Stimulated activated CD8-positive, alpha-beta memory T cell treated with anti-CD3 and anti-CD28 coated beads, Interleukin-7, amount 100 ng/mL, for 48 hours (primary cell): ENCODE measurements around the gene IFT43.
"Not testable (repeated sequence)": the region's sequence is repeated elsewhere in the genome, so short reads cannot be mapped to it uniquely, and the experiment has no call there.

ENCODE experiments used
- DNase-seq, 2 donors: peaks; one replicate each; pipeline ENCODE4 v3.0.0-alpha.2; 2020; ENCODE audit warnings: low read depth in 1 of 2; ENCODE audit errors: extremely low read depth in 1 of 2

Gene IFT43

GRCh38 chr14:76009627-76010026, 24.1 kb downstream of the IFT43 start:
- not testable (repeated sequence) for DNase-seq

DNA sequence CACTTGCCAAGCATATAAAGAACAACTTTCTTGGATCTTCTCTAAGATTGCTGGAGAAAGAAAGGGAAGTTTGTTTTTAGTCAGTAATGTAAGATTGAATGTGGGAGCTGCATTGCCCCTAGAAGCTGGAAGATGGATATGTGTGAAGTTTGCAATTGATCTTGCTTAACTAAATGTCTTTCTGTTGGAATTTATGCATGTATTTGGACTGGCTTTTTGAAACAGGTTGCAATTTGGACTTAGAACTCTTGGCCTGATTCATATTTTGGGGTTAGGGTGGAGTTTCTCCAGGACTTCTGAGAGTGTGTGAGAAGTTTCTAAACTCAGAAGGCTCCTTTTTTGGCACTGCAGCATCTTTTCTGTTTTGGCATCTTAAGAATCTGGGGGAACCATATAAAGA, 26.4 kb downstream of the IFT43 start:
- no peak for DNase-seq

DNA sequence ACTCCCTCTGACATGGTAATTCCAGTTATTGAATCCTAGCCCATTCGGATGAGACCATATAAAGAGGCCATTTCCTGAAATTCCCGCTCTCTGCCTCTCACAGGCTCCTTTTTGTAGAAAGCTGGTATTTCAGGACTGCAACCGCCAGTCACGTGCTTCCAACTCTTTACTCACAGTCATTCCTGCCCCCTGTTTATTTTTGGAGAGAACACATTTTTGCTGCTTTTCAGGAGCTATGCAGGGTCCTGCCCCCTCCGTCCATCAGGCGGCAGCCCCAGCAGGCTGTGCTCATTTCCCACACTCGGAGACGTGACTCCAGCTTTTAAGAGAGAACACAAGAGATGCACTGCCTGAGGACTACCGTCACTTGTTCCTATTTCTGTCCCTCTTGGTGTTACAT, 26.8 kb downstream of the IFT43 start:
- DNase-seq: no peak

GRCh38 chr14:76015191-76015590, 29.6 kb downstream of the IFT43 start:
- no peak for DNase-seq

- no peak for DNase-seq
Measured at GRCh38 chr14:76015668-76016067, 30.1 kb downstream of the IFT43 start.

DNA sequence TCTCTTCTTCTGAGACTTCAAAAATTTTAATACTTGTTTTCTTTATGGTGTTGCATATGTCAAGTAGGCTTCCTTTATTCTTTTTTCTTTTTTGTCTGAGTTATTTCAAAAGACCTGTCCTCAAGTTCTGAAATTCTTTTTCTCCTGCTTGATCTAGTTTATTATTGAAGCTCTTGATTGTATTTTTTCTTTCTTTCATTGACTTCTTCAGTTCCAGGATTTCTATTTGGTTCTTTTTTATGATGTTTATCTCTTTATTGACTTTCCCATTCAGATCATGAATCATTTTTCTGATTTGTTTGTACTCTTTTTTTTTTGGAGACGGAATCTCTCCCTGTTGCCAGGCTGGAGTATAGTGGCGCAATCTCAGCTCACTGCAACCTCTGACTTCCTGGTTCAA, 34.1 kb downstream of the IFT43 start:
- DNase-seq: no peak

DNA sequence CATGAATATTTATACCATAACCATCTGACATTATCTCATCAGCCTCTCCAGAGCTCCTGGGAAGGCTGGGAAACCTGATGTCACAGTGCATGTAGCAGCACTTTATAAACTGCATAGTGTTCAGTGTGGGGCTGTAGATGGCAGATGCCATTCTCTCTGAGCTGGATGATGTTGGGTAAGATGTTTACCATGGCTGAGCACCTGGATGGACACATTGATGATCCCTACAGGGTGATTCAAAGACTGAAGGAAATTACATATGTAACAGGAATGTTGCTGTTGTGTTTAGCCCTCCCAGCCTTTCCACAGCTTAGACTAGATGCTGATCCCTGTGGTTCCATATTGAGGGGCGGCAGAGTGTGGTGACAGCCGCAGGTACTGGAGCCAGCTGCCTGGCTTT, 37.4 kb downstream of the IFT43 start:
- DNase-seq: no peak

- DNase-seq: no peak
Measured at GRCh38 chr14:76023757-76024156, 38.2 kb downstream of the IFT43 start.

- no peak for DNase-seq
Measured at GRCh38 chr14:76024211-76024907, 38.8 kb downstream of the IFT43 start.

DNA sequence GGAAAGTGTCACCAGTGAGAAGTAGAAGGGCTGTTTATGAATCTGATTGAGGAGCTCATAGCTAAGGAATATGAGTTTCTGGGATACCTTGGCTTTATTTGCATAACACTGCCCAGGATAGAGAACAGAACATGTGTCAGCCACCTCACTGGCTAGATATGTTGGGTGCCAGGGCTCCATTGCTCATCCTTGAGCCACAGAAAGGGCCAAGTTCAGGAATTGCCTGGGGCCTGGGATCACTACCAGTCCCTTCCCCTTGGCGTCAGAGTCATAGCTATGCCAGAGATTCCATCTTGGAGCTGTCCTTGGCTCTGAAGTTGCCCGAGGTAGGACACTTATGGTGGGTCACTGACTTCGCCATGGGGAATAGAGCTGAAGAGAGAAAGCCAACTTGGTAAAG, 49.0 kb downstream of the IFT43 start:
- DNase-seq: no peak

DNA sequence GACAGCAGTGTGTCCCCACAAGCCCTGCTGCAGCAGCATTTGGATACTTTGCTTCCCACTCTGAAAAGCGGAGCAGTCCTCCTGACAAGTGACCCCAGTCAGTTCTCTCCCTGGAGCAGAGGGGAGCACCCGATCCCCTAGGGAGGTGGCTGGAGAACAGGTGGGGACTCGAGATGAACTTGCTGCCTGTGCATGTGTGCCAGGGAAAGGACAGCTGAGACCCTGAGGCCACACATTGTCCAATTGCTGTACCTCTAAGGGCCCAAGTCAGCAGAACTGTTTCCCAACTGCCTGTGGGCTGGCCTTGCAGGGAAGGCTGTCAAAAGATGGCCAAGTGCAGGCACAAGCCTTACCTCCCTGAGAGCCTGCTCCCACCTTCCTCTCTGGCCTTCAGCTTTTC, 55.1 kb downstream of the IFT43 start:
- DNase-seq: no peak

GRCh38 chr14:76045773-76046172, 60.2 kb downstream of the IFT43 start:
- no peak for DNase-seq

- DNase-seq: no peak
Measured at GRCh38 chr14:76050250-76050649, 64.7 kb downstream of the IFT43 start.

- DNase-seq: peak in 1 of 2 donors; percentile 11
Measured at GRCh38 chr14:76050797-76051392, 65.3 kb downstream of the IFT43 start.

DNA sequence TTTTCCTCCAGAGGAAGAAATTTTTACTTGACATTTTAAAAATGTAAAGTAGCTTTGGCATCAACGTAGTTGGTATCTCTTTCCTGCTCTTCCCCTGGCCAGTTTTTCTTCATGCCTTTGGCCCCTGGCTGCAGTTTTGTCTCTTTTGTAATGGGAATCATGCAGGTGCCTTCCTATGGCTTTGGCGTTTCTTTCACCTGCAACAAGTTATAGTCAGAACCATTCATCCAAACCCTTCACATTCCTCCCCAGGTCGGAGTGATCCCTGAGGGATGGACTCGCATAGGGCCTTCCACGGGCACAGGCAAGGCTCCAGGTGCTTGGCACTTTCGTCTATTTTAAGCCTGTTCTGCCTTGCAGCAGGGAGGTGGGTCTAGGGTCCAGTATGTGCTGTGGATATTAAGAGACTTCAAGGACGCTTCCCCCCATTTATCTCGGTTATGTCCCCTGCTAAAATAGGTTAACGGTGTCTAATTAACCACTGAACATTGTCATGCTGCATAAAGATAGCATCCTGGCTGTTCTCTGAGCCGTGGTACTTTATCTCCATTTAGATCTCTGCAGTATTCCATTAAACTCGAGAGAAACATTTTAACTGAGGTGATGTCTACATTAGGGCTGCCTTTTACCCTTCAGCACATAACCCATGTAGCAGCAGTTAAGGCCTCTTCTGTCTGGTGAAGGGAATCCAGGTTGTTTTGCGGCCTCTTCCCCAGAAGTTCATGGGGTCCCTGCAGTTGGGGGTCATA, 66.3 kb downstream of the IFT43 start:
- DNase-seq: no peak

GRCh38 chr14:76053572-76054355, 68.2 kb downstream of the IFT43 start:
- no peak for DNase-seq

DNA sequence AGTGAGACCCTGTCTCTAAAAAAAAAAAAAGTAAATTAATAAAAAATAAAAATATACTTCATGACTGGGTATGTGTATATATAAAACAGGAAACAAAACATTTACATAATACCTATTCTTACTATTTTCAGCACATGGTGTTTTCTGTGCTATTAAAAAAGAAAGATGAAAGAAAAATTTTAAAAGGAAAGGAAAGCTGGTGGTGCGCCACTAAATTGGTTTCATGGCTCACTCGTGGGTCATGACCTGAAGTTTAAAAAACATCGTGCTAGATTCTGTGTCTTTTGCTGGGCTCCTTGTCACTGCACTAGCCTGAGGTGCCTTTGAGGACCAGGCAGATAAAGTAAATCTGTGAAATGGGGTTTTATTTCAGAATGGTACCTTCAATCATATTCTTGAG, 69.8 kb downstream of the IFT43 start:
- DNase-seq: no peak

GRCh38 chr14:76056128-76056527, 70.6 kb downstream of the IFT43 start:
- DNase-seq: no peak

DNA sequence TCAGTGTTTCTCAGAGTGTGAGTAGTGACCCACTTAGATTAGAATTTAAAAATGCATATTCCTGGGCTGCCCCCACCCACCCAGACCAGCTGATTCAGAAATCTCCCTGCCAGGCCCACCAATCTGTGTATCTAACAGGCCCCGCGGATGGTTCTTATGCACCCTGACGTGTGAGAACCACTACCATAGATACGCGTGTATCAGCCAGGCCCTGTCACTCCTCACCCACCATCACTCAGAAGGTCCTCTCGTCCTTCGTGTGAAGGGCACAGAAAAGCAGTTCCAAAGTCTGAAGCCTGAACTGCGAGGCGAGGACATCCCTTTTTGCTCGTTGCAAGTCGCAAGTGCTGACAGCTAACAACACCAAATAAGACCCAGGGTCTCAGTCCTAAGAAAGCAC, 72.4 kb downstream of the IFT43 start:
- no peak for DNase-seq

GRCh38 chr14:76063327-76063726, 77.8 kb downstream of the IFT43 start:
- no peak for DNase-seq

DNA sequence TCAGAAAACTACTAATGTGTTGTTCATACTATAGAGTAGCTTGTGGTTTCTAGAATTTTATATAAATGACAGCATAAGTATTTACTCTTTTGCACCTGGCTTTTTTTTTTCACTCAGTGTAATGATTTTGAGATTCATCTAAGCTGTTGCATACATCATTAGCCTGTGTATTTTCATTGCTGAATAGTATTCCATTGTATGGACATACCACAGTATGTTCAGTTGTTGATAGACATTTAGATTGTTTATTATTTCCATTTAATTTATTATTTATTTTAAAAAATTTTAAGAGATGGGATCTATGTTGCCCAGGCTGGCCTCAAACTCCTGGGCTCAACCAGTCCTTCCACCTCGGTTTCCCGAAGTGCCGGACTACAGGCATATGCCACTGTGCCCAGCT, 80.0 kb downstream of the IFT43 start:
- no peak for DNase-seq
